GM12874 (cell line): ENCODE results near the gene TBCK.

Experiments
- CTCF ChIP-seq: IDR thresholded peaks from 2 replicates; pipeline ENCODE4 v1.5.1; 2011; ENCODE audit warnings: low read depth, mild to moderate bottlenecking, control low read depth, low read length, moderate library complexity; ENCODE audit not compliant: insufficient read depth

TBCK gene

GRCh38 chr4:106299977-106300376 lies 16.0 kb downstream of the TBCK start:
- no peak for TF ChIP-seq CTCF

- no peak for TF ChIP-seq CTCF
Observed at GRCh38 chr4:106297245-106298035, 18.6 kb downstream of the TBCK start.

- no peak for TF ChIP-seq CTCF
Observed at GRCh38 chr4:106294062-106294461, 21.9 kb downstream of the TBCK start.

GRCh38 chr4:106291678-106292077 lies 24.3 kb downstream of the TBCK start:
- TF ChIP-seq CTCF, result no peak

- TF ChIP-seq CTCF, result no peak
Observed at GRCh38 chr4:106289737-106290136, 26.3 kb downstream of the TBCK start.

- no peak for TF ChIP-seq CTCF
Observed at GRCh38 chr4:106287353-106287969, 28.5 kb downstream of the TBCK start.

- no peak for TF ChIP-seq CTCF
Observed at GRCh38 chr4:106286611-106287010, 29.4 kb downstream of the TBCK start.
